Measurements from ENCODE around the gene NCAM1.

NCAM1 gene

DNA sequence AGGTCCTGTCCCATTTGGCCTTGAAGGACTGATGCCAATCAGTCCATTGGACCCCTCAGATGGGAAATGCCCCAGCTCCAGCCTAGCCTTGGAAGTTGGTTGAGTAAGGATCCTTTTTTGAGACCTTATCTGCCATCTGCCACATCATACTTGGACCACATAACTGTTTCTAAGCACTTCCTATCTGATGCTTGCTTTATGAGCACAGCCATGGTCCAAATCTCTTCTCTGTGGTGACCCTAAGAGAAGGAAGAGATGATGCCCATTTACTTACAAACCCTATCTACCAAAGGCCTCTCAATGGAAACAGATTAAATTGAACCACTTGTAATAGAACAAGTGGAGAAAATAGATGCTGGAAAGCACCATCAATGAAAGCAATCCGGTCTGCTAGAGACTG is 299.3 kb downstream of the NCAM1 start:
- no peak for DNase-seq

DNA sequence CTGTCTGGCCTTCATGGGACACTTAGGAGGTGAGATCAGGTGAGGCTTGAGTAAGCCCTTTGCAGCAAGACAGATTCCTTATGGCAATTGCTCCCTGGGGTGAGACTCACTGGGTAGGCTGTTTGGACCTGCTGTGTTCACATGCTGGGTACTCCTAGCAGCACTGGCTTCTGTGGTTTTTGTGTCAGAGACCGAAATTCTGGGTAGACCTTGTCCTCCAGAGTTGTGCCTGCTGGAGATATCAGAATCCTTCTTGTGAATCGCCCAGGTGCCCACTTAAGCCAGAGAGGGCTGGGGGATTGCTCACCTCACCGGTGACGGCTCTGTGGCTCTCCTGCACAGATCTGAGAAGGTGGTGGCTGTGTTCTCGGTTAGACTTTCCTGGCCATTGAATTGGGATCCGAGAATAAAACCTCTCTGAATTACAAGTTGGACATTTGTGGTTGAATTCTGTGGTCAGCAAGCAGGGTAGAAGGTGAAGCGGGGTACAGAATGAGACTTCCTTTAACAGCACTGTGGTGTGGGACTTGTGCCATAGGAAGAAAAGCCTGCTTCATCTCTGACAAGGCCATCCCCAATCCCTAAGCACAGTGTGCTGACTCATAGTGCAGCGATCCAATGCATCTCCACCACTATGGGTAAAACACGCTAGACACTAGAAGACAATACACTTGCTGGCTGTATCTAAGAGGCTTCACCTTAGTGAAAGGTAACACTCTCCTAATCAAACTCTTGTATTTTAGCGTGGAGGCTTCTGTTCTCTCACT is 300.7 kb downstream of the NCAM1 start:
- DNase-seq, result no peak

DNA sequence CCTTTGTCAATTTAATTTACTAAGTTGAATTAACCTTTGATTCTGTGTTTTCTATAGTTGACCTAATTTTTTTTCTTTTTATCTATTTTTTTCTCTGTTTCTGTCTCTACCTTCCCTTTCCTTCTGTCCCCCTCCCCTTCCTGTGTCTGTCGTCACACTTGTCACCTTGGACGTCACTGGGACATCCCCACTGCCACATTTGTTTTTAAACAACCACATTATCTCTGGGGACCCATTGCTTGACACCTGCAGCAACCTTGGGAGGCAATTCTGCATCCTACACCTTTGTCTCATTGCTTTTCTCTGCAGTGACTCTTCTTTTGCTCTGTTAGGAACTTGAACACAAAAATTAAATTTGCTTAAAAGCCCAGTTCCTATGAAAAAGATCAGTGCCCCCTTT is 301.4 kb downstream of the NCAM1 start:
- no peak for DNase-seq

DNA sequence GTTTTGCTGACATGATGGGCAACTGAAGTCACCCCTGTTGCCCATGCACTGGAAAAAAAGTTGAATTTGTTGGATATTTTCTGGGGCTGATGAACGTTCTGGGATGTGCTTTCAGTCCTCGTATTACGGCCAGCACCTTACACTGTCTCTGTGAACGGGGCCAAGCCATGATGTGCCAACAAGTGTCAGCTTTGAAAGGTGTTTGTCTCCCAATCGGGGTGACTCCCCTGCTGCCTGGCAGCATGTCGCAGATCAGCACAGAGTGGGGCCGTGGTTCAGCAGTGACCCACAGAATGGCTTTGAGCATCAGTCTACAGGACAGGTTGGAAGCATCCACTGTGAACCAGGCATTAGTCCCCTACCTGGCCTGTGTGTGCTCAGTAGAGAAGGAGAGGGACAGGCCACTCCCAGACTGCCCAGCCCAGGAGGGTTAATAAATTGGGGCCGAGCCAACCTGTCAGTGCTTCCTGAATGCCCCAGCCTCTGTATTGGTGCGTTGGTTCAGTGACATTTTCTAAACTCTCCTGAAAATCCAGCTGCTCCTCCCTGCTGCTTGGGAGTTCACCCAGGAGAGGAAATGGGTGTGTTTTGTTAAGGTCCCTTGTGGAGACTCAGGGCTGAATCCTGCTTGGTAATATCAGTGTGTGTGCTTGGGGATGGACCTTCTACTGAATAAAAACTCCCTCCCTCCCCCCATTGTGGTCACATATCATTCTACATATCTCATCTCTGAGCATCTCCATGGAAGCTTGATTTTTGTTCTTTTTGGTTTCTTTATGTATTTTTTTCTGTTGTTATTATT is 302.4 kb downstream of the NCAM1 start:
- DNase-seq, result no peak

DNA sequence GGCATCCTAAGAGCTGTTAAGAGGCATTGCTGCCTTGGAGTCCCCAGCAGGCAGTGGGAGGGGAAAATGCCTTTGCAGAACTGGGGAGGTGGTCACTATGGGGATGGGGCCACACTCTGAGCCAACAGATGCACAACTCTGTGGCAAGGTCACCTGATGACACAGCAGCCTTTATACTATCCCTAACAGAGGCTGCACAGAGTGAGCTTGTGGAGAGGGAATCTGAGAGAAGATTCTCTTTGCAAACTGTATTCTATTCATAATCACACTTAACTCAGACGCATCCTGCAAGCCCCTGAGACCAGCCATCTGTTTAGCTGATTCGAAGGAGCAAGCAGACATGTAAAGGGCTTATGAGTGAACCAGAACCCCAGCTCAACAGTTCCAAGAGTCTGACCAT is 304.1 kb downstream of the NCAM1 start:
- DNase-seq, result no peak

DNA sequence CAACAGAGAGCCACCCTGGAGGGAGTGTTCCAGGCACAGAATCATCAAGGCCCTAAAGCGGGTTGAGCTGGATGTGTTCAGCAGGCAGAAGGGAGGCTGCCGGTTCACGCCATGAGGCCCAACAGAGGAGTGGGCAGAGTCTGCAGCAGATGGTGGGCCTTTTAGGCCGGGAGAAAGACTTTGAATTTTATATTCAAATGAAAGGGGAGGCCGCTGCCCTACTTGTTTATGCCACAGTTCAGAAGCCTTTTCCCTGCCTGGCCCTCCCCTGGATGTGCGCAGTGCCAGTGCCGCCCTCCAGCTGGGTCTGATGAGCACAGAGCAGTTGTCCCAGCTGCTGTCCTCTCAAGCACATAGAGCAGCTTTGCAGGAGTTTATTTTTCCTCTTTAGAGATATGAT is 306.3 kb downstream of the NCAM1 start:
- no peak for DNase-seq

DNA sequence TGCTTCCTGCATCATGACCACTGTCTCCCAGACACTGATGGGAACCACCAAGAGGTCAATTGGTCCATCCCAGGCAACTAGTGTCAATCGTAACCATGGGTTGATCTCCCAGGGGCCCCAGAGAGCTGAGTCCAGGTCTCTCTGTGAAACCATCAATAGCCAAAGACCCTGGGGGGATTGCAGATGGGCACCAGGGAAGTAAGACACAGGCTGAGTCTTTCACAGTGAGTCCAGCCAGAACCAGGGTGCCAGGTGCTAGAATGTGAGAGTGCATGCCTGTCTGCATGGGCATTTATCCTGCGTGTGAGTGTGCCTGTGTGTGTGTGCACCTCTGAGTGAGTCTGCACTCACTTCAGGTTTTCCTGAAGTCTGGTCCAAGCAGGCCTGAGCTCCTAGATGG is 307.9 kb downstream of the NCAM1 start:
- no peak for DNase-seq

DNA sequence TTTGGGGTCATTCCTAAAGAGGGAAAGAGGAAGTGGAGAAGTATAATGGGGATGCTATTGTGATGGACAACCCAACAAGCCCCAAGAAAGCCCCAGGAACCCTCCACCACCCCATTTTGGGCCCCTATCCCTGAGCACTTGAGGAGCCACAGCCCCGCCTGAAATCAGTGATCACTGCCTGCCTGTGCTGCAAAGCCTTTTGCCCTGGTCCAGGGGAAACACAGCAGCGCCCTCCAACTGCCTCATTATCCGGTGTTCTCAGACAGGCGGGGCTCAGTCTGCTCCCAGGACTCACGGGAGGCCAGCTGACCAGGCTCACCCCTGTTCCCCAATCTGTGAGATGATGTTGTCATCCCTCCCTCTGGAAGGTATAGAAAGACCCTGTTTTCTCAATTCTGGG is 308.4 kb downstream of the NCAM1 start:
- DNase-seq, result no peak

DNA sequence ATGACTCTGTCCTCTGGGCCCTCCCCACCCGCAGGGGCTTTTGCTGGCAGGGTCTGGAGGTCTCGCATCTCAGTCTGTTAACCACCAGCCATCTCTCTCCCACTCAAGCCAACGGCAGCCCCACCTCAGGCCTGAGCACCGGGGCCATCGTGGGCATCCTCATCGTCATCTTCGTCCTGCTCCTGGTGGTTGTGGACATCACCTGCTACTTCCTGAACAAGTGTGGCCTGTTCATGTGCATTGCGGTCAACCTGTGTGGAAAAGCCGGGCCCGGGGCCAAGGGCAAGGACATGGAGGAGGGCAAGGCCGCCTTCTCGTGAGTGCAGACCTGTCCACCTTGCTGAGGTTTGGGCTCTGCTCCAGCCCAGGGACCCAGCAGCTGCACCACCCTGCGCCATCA is 308.9 kb downstream of the NCAM1 start:
- DNase-seq, result no peak

DNA sequence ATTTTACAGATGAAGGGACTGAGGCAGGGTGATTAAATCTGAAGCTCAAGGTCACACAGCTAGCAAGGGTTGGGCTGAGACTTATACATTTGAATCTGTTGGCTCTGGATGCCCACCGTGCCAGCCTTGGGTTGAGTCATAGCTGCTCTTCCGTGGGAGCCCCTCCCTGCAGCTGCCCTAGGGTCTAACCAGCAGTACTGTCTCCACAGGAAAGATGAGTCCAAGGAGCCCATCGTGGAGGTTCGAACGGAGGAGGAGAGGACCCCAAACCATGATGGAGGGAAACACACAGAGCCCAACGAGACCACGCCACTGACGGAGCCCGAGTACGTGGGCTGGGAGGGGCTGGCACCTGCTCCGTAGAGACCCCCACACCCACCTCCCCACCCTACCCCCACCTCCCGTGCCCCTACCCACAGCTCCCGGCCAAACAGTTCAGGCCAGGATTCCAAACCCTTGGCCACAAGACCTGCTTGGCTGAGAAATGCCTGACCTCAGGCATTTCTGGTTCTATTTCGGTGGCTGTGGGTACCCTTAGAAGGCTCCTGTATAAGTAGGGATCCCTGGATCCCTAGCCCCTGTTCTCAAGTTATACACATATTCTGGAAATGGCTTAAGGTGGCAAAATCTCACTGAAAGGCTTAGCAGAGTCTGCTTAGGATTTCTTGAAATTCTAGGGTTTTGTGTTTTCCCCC is 310.5 kb downstream of the NCAM1 start:
- no peak for DNase-seq

DNA sequence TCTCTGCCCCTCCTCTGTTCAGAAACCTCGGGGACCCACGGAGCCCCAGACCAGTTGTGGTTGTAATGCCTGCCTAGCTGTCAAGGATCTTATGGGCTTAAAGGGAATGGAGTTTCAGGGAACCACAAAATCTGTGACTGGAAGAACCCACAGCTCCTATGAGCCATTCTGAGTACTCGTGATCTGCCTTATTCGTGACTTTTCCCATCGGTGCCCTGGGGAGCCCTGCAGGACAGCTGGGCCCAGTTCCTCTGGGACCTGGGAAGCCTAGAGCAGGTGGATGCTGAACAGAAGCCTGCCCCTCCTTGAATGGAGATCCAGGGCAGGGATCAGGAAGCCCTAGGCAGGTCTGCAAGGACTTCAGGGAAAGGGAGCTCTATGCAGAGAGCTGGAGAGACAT is 311.1 kb downstream of the NCAM1 start:
- no peak for DNase-seq

DNA sequence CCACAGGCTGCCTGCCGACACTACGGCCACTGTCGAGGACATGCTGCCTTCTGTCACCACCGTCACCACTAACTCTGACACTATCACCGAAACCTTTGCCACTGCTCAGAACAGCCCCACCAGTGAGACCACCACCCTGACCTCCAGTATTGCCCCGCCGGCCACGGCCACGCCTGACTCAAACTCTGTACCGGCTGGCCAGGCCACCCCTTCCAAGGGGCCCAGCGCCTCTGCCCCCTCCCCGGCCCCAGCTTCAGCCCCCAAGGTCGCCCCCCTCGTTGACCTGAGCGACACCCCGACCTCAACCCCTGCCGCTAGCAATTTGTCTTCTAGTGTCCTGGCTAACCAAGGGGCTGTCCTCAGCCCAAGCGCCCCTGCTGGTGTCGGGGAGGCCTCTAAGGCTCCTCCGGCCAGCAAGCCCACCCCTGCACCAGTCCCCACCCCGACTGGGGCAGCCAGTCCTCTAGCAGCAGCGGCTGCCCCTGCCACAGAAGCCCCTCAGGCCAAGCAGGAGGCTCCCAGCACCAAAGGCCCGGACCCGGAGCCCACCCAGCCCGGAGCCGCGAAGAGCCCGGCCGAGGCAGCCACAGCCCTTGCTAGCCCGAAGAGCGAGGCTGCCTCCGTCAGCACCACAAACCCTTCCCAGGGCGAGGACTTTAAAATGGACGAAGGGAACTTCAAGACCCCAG is 311.9 kb downstream of the NCAM1 start:
- no peak for DNase-seq

DNA sequence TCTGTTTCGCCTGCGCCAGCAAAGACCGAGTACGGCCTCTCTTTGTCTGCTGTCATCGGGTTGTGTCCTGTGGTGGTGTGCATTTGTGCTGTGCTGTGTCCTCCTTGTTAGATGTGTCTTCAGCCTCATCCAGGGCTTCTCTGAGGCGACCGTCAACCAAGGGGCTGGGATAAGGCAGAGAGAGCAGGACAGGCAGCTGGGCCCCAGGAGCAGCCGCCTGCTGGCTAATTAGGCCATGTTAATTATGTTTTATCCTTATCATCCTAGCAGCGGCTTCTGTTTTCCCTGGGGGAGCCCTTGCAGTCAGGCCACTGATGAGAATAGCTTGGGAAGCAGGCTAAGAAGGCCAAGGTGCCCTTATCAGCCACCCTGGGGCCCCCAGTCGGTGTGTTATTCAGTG is 312.5 kb downstream of the NCAM1 start:
- no peak for DNase-seq

DNA sequence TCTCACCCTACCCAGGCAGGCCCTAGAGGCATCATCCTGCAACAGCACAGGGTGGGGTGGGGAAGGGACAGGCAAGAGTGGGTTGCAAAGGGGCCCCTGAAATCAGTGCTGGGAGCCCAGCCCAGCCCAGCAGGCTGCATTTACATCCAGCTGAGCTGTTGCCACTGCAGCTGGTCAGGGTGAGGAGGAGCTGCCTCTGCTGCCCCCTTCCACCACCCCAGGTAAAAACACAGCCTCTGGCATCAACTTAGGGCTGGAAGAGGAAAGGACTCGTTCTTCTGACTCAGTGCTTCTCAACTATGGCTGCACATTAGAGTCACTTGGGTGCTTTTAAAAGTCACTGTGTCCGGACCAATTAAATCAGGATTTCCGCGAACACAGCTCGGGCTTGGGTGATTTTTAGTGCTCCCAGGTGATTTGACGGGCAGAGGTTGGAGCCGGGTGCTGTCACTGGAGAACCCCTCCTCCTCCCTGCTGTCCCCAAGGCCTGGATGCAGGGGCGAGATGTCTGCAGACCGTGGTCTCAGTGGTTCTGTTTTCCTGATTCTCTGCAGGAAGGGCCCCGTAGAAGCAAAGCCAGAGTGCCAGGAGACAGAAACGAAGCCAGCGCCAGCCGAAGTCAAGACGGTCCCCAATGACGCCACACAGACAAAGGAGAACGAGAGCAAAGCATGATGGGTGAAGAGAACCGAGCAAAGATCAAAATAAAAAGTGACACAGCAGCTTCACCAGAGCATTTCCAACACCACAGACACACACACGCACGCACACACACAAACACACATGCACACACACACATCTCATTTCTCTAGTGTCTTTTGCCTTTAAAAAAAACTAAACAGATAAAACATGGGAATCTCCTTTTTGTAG is 313.7 kb downstream of the NCAM1 start:
- DNase-seq, result no peak

DNA sequence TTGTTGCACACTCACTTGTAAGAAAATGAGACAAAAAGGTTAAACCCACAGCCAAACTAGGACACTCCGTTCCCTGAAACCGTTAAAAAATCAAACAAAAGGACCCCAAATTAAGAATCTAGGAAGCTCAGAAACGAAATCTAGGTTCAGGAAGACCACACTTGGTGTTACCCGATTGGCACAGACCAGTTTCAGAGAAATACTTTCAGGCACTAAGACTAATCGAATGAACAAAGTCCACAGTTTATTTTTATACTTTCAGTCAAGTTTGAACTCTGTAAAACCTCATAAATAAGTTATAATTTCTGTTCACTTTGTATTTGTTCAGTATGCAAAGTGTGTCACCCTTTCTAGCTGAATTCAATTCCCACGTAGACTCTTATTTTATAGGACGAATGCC is 314.4 kb downstream of the NCAM1 start:
- DNase-seq, result no peak

DNA sequence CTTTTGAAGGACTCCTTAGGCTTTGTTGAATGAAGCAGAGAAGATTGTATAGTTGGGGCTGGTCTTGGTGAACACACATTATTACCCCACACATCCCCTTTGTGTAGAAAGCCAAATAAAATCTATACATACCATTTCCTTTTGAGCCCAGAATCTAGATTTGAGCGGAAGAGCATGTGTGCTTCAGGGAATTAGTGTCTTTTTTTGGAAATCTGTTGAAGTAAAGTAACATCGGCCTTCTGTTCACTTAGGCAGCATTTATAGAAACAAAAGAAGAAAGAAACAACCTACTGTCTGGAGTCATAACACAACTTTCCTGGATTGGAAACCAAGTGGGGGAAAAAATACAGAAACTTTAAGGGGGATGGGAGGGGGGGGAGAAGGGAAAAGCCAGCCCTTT is 315.2 kb downstream of the NCAM1 start:
- no peak for DNase-seq

DNA sequence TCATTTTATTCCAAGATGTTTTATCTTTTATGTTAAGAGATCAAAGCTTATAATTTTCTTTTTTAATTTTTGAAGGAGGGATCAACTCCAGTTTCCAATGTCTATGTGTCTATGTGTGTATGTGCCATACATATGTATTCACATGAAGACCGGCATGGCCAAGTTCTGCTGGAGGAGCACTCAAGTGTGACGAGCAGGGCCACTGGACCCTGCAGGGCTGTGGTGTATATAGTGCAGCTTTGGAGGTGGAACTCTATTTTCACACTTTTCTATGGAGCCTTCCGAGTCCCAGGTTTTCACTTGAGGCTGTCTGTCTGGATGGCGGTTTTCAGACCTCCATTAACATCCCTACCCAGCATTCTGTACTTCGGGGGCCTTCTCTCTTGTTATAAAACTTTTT is 316.7 kb downstream of the NCAM1 start:
- DNase-seq, result no peak

DNA sequence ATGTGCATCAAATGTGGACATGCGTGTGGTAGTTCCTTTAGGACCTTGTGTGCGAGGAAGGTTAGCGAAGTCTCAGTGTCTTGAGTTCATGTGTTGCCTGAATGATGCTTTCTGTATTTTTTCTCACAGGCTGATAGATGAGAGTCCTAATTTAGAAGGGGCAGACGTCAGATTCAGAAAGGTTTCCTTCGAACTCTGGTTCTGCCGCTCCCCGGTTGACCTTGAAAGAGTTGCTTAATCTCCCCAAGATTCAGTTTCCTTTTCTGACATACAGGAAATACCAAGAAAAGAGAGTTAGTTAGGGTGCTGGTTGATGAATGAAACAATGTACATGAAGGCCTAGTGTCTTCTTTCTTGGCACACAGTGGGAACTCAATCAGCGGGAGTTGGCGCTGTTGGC is 317.3 kb downstream of the NCAM1 start:
- DNase-seq, result no peak

DNA sequence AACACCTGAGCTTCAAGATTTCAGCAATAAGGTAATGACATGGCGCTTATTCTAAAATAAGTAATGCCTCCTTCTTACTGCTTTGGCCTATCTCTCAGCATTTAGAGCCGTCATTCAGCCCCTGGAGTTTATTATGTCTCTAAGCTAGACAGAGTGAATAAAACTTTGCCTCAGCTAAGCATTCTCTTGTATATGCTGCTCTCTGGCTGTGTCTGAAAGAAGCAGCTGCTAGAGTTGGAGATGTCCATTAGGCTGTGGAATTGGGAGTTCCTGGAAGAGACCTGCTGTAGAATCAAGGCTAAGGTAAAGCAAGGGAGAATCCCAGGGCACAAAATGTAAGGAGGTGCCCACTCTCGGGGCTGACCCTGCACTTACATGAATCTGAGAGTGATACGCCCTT is 317.7 kb downstream of the NCAM1 start:
- DNase-seq, result no peak

DNA sequence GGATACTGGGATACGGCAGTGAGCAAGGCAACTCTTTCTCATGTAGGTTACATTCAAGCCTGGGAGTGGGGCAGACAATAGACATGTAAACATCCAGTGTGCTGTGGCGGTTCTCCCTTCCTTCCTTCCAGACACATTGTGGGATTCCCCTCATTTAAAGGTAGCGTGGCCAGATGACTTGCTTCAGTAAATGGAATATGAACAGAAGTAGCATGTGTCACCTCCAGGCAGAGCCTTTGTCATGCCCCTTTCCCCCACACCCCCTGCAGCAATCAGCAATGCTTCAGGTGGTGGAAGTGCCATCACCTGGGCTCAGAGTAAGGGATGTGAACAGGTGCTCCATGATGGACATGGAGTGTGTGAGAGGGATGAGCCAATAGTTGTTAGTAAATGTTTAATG is 318.4 kb downstream of the NCAM1 start:
- DNase-seq, result no peak

DNA sequence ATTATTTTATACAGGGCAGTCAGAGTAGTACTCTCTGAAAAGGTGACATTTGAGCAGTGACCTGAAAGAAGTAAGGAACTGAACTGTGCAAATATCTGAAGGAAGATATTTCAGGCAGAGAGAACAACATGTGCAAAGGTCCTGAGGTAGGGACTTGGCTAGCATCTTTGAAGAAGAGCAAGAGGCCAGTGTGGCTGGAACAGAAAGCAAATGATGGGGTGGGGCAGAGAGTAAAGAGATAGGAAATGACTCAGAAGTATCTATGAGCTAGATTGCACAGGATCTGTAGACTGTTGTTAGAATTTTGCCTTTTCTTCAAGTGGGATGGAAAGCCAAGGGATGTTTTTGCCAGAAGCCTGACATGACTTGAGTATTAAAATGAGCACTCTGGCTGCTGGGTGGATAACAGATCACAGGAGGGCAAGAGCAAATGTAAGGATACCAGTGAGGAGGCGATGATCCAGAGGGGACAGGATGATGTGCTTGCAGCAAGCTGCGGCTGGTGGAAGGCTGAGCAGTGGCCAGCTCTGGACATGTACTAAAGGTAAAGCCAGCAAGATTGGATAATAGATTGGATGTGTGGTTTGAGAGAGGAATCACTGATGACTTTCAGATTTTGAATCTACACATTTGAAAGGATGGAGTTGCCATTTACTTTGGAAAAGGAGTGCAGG is 320.0 kb downstream of the NCAM1 start:
- DNase-seq, result no peak

DNA sequence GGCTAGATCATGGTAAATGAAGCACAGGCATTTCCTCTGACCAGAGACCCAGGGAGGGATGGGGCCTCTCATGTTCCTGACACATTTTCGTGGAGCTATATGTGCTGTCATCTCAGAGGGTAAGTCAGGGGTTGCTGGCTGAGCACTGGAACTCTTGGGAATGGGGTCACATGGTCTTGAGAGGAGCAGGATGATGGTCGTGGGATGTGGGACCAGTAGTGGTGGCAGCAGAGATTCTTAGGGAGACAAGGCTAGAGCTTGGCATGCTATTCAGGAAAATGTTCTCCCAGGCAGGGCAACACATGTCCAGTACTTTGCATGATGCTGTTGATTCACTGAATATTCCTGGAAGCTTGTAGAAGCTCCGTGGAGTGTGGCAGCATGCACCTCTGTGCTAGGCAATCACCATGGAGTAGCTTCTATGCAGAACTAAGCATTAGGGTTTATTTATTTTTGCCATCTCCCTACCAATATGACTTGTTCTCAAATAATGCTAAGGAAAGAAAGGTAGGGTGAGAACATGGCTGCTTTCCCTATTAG is 321.7 kb downstream of the NCAM1 start:
- no peak for DNase-seq

Measured in SHP77 treated with DMSO at 0.1 percent for 48 hours (cell line).